ENCODE measurements around the gene SF3B2. TPM values are rescaled to one million over a fixed set of nuclear protein-coding genes. Genes with fewer than 3 reads are reported as not detected.

Gene SF3B2, protein sequence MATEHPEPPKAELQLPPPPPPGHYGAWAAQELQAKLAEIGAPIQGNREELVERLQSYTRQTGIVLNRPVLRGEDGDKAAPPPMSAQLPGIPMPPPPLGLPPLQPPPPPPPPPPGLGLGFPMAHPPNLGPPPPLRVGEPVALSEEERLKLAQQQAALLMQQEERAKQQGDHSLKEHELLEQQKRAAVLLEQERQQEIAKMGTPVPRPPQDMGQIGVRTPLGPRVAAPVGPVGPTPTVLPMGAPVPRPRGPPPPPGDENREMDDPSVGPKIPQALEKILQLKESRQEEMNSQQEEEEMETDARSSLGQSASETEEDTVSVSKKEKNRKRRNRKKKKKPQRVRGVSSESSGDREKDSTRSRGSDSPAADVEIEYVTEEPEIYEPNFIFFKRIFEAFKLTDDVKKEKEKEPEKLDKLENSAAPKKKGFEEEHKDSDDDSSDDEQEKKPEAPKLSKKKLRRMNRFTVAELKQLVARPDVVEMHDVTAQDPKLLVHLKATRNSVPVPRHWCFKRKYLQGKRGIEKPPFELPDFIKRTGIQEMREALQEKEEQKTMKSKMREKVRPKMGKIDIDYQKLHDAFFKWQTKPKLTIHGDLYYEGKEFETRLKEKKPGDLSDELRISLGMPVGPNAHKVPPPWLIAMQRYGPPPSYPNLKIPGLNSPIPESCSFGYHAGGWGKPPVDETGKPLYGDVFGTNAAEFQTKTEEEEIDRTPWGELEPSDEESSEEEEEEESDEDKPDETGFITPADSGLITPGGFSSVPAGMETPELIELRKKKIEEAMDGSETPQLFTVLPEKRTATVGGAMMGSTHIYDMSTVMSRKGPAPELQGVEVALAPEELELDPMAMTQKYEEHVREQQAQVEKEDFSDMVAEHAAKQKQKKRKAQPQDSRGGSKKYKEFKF
- total RNA-seq, result 106 and 108 TPM in 2 replicates

DNA sequence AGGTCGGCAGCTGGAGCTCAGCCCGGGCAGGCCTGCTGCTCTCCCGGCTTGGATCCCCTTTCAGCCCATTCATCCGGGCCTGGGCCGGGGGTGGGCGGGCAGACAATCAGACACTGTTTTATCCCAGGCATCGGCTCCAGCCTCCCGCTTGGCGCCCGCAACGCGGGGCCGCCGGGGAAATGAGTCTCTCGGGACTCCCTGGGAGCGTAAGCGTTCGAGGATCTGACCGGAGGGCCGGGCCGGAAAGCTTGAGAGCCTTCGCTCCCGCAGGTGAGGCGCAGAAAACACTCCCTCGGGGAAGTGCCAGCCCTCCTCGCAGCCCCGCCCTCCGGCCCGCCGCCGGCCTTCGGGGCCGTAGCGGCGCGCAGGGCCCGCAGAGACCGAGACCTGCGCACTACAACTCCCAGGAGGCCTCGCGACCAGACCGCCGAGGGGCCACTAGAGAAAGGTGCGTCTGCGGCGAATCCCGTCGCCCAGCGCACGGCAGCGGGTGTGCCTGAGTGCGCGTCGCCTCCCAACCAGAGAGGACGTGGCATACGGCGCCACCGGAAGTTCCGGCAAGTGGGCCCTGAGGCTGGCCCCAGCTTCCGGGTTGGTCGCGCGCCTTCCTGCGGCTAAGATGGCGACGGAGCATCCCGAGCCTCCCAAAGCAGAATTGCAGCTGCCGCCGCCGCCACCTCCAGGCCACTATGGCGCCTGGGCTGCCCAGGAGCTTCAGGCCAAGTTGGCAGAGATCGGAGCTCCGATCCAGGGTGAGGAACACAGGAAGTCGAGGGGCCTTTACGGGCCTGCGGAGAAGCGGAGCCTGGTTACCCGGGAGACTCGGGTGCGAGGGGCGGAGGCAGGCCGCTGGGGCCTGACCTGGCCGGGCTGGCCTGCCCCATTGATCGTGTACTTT is at the start of gene SF3B2:
SF3B2 (plus strand) TSS at position 599 of the 898 bp plus-strand sequence; CDS start at position 620, 21 bp downstream.

DNA sequence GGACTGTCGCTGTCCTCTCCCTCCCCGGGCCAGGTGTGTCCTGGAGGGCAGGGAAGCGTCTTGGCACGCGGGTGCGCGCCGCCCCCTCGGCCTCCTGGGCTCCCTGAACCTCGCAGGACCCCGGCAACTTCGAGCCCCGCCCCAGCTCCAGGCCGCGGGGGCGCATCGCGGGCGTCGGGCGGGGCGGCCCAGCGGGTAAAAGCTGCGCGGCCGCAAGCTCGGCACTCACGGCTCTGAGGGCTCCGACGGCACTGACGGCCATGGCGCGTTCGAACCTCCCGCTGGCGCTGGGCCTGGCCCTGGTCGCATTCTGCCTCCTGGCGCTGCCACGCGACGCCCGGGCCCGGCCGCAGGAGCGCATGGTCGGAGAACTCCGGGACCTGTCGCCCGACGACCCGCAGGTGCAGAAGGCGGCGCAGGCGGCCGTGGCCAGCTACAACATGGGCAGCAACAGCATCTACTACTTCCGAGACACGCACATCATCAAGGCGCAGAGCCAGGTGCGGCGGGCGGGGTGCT is 40.3 kb upstream of the SF3B2 start, which contains the start of gene CST6:
CST6 (plus strand) TSS at position 224 of the 519 bp plus-strand sequence; CDS start at position 261, 37 bp downstream.

DNA sequence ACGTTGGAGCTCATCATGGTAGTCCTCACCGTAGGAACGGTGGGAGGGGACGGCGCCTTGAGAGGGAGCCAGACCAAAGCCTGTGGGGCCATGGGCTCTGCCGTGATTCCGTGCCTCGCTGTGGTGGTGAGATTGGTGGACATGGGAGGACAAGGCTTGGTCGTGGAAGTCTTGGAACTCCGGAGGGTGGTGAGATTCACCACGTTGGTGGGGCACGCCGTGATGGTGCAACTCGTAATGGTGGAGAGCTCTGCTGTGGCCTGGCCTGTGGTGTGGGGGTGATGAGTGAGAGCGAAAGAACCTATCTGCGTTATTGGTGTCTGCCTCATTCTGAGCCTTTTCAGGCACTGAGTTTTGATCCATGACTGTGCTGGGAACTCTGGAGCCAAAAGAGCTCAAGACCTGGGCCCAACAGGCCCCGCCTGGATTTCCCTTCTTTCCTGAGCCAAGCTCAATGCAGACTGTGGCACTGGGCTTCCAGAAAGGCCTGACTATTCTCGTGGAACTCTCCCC is 26.1 kb upstream of the SF3B2 start, which contains the start of gene CATSPER1:
CATSPER1 (minus strand) TSS at position 463 of the 513 bp plus-strand sequence; CDS start at position 363, 100 bp downstream.

DNA sequence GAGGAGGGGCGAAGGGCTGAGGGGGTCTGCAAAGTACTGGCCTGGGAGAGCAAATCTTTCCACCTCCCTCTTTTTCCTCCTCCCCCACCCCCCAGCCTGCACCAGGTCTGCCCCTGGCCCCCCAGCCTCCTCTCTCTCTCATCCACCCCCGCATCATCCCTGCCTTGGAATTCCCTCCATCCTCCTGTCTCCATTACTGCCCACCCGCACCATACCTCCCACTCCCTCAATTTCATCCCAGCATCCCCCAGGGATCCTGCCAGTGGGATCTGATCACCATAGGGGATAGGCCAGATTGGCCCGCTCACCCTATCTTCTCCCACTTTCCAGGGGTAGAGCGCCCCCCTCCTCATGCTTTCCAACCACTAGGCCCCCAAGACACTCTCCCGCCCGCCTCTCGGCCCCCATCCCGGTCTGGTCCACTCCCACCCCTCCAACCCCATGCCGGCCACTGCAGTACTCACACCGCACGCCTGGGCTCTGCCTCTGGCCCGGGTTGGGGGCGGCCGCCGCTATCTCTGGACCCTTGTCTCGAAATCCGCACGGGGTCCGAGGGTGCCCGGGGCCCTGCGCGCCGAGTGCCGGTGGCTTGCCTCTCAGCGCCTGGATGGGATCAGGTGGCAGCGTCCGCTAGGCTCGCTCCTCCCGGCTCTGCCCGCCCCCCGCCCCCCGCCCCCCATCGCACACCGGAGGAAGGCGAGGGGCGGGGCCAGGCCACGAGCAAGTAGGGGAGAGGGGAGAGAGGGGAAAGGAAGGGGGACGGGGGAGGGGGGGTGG is 3.4 kb upstream of the SF3B2 start, which contains the start of gene GAL3ST3:
GAL3ST3 (minus strand) TSS at position 615 of the 777 bp plus-strand sequence. CDS start 3,746 bp downstream, outside the sequence.

DNA sequence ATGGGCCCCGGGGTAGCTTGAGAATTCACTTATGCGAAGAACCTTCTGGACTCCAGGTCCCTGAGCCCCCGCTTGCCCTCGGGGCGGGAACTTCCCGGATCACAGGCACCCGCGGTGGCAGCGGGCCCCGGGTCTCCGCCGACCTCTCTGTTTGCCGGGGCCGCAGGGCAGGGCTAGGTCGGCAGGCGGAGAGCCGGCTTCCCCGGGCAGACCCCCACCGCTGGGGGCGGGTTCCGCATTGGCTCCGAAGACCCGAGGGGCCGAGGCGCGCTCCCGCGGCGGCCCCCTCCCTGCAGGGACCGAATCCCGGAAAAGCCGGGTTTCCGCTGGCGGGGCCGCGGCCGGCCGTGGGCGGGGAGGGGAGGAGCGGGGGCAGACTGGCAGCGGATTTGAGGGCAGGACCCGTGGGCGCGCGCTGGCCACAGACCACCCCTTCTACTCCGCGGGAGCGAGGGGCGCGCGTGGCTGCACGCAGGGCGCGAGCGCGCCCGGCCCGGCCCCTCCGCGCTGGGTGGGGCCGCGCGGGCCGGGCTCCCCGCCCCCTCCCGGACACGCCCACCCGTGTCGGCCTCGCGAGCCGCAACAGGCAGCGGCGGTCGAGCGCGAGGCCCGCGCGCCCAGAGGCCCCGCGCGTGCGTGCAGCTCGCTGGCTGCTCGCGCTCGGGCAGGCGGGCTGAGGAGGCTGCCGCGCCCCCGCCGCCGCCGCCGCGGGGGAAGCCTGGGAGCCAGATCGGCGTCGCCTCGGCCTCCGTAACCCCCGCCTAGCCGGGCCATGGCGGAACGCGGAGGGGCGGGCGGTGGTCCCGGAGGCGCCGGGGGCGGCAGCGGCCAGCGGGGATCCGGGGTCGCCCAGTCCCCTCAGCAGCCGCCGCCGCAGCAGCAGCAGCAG is 17.8 kb downstream of the SF3B2 start, which contains the start of gene PACS1:
PACS1 (plus strand) TSS at position 558 of the 889 bp plus-strand sequence; CDS start at position 773, 215 bp downstream.

Other genes with a start within 250 kb of the SF3B2 start
- 0.36 and 0.38 TPM in 2 replicates for gene SNX32, start 218.4 kb upstream of the SF3B2 start, total RNA-seq
- gene CFL1, start 194.2 kb upstream of the SF3B2 start, total RNA-seq, result 1,607 and 1,727 TPM in 2 replicates
- 43.1 and 58.9 TPM in 2 replicates for gene MUS81, start 191.9 kb upstream of the SF3B2 start, total RNA-seq
- gene EFEMP2, start 179.6 kb upstream of the SF3B2 start, total RNA-seq, result 31.4 and 48.0 TPM in 2 replicates
- not detected in 2 replicates for gene CTSW, start 172.5 kb upstream of the SF3B2 start, total RNA-seq
- gene FIBP, start 163.9 kb upstream of the SF3B2 start, total RNA-seq, result 156 and 220 TPM in 2 replicates
- gene CCDC85B, start 161.7 kb upstream of the SF3B2 start, total RNA-seq, result 83.5 and 102 TPM in 2 replicates
- gene FOSL1, start 152.0 kb upstream of the SF3B2 start, total RNA-seq, result 7.4 and 10.2 TPM in 2 replicates
- 11.2 and 19.3 TPM in 2 replicates for gene C11orf68, start 133.3 kb upstream of the SF3B2 start, total RNA-seq
- gene DRAP1, start 132.9 kb upstream of the SF3B2 start, total RNA-seq, result 215 and 233 TPM in 2 replicates
- gene TSGA10IP, start 106.9 kb upstream of the SF3B2 start, total RNA-seq, result under 0.01 TPM in 1 of 2 replicates, not detected in the other
- gene SART1, start 90.6 kb upstream of the SF3B2 start, total RNA-seq, result 64.8 TPM in 2 replicates
- gene EIF1AD, start 50.2 kb upstream of the SF3B2 start, total RNA-seq, result 32.8 and 37.5 TPM in 2 replicates
- gene BANF1, start 49.9 kb upstream of the SF3B2 start, total RNA-seq, result 17.5 and 25.1 TPM in 2 replicates
- 0.09 and 0.56 TPM in 2 replicates for gene CST6, start 40.4 kb upstream of the SF3B2 start, total RNA-seq
- 0.09 TPM in 2 replicates for gene CATSPER1, start 25.9 kb upstream of the SF3B2 start, total RNA-seq
- not detected in 2 replicates for gene GAL3ST3, start 3.2 kb upstream of the SF3B2 start, total RNA-seq
- 18.6 and 39.6 TPM in 2 replicates for gene PACS1, start 17.9 kb downstream of the SF3B2 start, total RNA-seq
- 13.4 and 26.9 TPM in 2 replicates for gene KLC2, start 205.3 kb downstream of the SF3B2 start, total RNA-seq
- gene RAB1B, start 216.3 kb downstream of the SF3B2 start, total RNA-seq, result 75.9 and 80.9 TPM in 2 replicates
- gene CNIH2, start 225.8 kb downstream of the SF3B2 start, total RNA-seq, result 0.09 TPM in 2 replicates
- 186 and 228 TPM in 2 replicates for gene YIF1A, start 236.8 kb downstream of the SF3B2 start, total RNA-seq
- gene TMEM151A, start 239.5 kb downstream of the SF3B2 start, total RNA-seq, result 0.66 TPM in 1 of 2 replicates, not detected in the other